ENCODE data around the gene PRKAB2. TPM values are rescaled to one million over a fixed set of nuclear protein-coding genes. Genes with fewer than 3 reads are reported as not detected.

Gene PRKAB2
- total RNA-seq, 1 experiment from 2014 or later: 14.4 TPM

DNA sequence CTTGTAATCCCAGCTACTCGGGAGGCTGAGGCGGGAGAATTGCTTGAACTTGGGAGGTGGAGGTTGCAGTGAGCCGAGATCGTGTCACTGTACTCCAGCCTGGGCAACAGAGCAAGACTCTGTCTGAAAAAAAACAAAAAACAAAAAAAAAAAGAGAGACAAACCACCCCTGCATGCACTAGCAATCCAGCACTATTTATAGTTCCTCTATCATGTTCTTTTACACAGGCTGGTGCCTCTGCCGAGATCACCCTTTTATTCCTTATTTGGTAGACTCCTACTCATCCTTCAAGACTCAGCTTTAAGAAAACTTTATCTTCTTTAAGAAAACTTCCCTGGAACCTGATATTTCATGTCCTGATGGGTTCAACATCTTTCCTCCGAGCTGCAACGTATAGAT, 42.1 kb upstream of the PRKAB2 start:
- Histone ChIP-seq H3K4me3 (ENCODE audit: low read depth, low read length, poor library complexity, severe bottlenecking) (no peak overlapping the region), H3K36me3 (ENCODE audit: insufficient read depth, low read length, poor library complexity, severe bottlenecking) (no peaks in the 10 kb centered on the region), H3K9me3 (ENCODE audit: low read depth, low read length, poor library complexity, severe bottlenecking) (no peaks in the 10 kb centered on the region), H3K27me3 (replicated peaks; ENCODE audit: insufficient read depth, low read depth, low read length, poor library complexity) (peaks cover 5% of the 10 kb centered on the region), H3K27ac (ENCODE audit: low read depth, low read length, poor library complexity, severe bottlenecking) (no peak overlapping the region), H3K4me1 (ENCODE audit: insufficient read depth, low read length, poor library complexity, severe bottlenecking) (no peaks in the 10 kb centered on the region)
- no TSS peak for BruUV-seq (replicated peaks)
- TF ChIP-seq, protein P1, sequence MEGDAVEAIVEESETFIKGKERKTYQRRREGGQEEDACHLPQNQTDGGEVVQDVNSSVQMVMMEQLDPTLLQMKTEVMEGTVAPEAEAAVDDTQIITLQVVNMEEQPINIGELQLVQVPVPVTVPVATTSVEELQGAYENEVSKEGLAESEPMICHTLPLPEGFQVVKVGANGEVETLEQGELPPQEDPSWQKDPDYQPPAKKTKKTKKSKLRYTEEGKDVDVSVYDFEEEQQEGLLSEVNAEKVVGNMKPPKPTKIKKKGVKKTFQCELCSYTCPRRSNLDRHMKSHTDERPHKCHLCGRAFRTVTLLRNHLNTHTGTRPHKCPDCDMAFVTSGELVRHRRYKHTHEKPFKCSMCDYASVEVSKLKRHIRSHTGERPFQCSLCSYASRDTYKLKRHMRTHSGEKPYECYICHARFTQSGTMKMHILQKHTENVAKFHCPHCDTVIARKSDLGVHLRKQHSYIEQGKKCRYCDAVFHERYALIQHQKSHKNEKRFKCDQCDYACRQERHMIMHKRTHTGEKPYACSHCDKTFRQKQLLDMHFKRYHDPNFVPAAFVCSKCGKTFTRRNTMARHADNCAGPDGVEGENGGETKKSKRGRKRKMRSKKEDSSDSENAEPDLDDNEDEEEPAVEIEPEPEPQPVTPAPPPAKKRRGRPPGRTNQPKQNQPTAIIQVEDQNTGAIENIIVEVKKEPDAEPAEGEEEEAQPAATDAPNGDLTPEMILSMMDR (conservative IDR thresholded peaks at IDR 0.05; ENCODE audit: low read depth, low read length): no peak
- no peak for TF ChIP-seq EZH2 (IDR thresholded peaks at IDR 0.05; ENCODE audit: borderline replicate concordance, low read depth, low read length, poor library complexity, severe bottlenecking)
- intact Hi-C loops (cut with micrococcal nuclease; ENCODE audit: unreplicated experiment): no loop called here
- CTCF ChIA-PET: no interaction called here
- DNase-seq (ENCODE audit: low spot score): no peak
- POLR2A ChIA-PET (ENCODE audit: low non-redundant PET): no interaction called here

DNA sequence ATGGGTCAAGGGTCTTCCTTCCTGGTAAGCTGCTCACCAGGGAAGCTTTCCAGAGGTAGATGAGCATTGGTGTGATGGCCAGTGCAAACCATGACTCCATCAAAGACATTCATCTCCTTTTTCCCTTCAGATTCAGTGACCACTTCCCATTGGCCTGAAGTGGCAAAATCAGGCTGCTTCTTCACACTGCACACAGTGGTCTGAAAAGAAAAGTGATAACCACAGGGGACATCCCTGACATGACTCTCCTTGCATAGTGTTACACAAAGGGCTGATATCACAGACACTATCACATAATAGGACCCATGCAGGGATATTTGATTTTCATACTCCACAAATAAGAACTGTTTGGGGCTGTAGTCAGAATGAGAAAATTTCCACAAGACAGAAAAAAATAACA, 41.0 kb upstream of the PRKAB2 start:
- no peak overlapping the region for H3K27ac ChIP-seq (ENCODE audit: low read depth, low read length, poor library complexity, severe bottlenecking)
- no peaks in the 10 kb centered on the region for H3K9me3 ChIP-seq (ENCODE audit: low read depth, low read length, poor library complexity, severe bottlenecking)
- BruUV-seq (replicated peaks): no TSS peak
- no peak for TF ChIP-seq EZH2 (IDR thresholded peaks at IDR 0.05; ENCODE audit: borderline replicate concordance, low read depth, low read length, poor library complexity, severe bottlenecking)
- TF ChIP-seq, protein P1 (conservative IDR thresholded peaks at IDR 0.05; ENCODE audit: low read depth, low read length): no peak
- H3K4me1 ChIP-seq (ENCODE audit: insufficient read depth, low read length, poor library complexity, severe bottlenecking): no peaks in the 10 kb centered on the region
- no peaks in the 10 kb centered on the region for H3K27me3 ChIP-seq (replicated peaks; ENCODE audit: insufficient read depth, low read depth, low read length, poor library complexity)
- H3K36me3 ChIP-seq (ENCODE audit: insufficient read depth, low read length, poor library complexity, severe bottlenecking): no peaks in the 10 kb centered on the region
- intact Hi-C loops (cut with micrococcal nuclease; ENCODE audit: unreplicated experiment): no loop called here
- no peak overlapping the region for H3K4me3 ChIP-seq (ENCODE audit: low read depth, low read length, poor library complexity, severe bottlenecking)
- CTCF ChIA-PET: no interaction called here
- DNase-seq (ENCODE audit: low spot score): no peak
- POLR2A ChIA-PET (ENCODE audit: low non-redundant PET): no interaction called here

DNA sequence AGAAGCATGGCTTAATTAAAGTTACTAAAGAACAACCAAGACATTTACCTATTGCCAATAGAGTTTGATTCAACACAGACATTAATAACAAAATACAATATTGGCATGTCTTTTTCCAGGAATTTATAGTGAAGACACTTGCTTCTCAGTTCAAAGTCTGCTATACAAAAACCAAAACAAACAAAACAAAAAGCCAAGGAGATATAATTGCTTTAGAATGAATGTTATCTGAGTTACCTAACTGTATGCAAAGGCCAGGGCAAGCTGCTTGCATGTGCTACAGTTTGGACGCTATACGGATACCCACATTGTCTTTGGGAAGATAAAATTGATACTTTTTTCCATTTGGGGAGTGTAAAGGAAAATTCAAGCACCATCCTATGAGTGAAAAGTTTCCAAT, 39.3 kb upstream of the PRKAB2 start:
- intact Hi-C loops (cut with micrococcal nuclease; ENCODE audit: unreplicated experiment): no loop called here
- BruUV-seq (replicated peaks): no TSS peak
- Histone ChIP-seq H3K27ac (ENCODE audit: low read depth, low read length, poor library complexity, severe bottlenecking) (no peak overlapping the region), H3K4me1 (ENCODE audit: insufficient read depth, low read length, poor library complexity, severe bottlenecking) (no peaks in the 10 kb centered on the region), H3K27me3 (replicated peaks; ENCODE audit: insufficient read depth, low read depth, low read length, poor library complexity) (no peaks in the 10 kb centered on the region), H3K4me3 (ENCODE audit: low read depth, low read length, poor library complexity, severe bottlenecking) (no peak overlapping the region), H3K36me3 (ENCODE audit: insufficient read depth, low read length, poor library complexity, severe bottlenecking) (no peaks in the 10 kb centered on the region), H3K9me3 (ENCODE audit: low read depth, low read length, poor library complexity, severe bottlenecking) (no peaks in the 10 kb centered on the region)
- TF ChIP-seq, protein P1 (conservative IDR thresholded peaks at IDR 0.05; ENCODE audit: low read depth, low read length): no peak
- TF ChIP-seq EZH2 (IDR thresholded peaks at IDR 0.05; ENCODE audit: borderline replicate concordance, low read depth, low read length, poor library complexity, severe bottlenecking): no peak
- ChIA-PET POLR2A (ENCODE audit: low non-redundant PET) (no interaction called here), CTCF (no interaction called here)
- no peak for DNase-seq (ENCODE audit: low spot score)

Data from A673 (cell line).